ENCODE results near the gene NDE1.
"Not testable (repeated sequence)": the region's sequence is repeated elsewhere in the genome, so short reads cannot be mapped to it uniquely, and the experiment has no call there.

The NDE1 gene

GRCh38 chr16:15644962-15645465, 5.0 kb upstream of the NDE1 start:
- not testable (repeated sequence) for H3K36me3 ChIP-seq (ENCODE audit: control insufficient read depth, insufficient read depth, low read length, severe bottlenecking); H3K27me3 ChIP-seq (replicated peaks; ENCODE audit: control insufficient read depth, insufficient read depth, low read length); H3K9me3 ChIP-seq (ENCODE audit: control insufficient read depth, low read length); H3K4me3 ChIP-seq (ENCODE audit: low read length); H3K9ac ChIP-seq (ENCODE audit: low read length)
- peak; percentile 74 for DNase-seq (ENCODE audit: low read depth)
- H3K4me1 ChIP-seq (ENCODE audit: control insufficient read depth, insufficient read depth, low read length): peaks cover 26% of the 10 kb centered on the region

DNA sequence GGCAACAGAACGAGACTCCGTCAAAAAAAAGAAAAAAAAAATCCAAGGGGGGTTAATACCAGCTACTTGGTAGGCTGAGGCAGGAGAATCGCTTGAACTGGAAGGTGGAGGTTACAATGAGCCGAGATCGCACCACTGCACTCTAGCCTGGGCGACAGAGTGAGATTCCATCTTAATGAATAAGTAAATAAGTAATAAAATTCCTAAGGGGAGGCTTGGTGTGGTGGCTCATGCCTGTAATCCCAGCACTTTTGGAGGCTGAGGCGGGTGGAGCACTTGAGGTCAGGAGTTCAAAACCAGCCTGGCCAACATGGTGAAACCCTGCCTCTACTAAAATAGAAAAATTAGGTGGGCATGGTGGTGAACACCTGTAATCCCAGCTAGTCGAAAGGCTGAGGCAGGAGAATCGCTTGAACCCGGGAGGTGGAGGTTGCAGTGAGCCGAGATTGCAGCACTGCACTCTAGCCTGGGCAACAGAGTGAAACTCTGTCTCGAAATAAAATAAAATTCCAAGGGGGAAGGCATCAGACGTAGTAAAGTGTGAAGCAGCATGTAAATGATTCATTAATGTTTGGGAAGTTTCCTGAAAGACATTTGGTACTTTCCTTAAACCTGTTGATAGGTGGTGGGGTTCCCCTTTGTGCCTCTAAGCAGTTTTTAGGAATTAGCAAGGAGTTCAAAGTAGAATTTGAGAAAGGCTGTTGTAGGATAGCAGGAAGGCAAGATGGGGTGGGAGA, 3.3 kb upstream of the NDE1 start:
- H3K9me3 ChIP-seq (ENCODE audit: control insufficient read depth, low read length); H3K36me3 ChIP-seq (ENCODE audit: control insufficient read depth, insufficient read depth, low read length, severe bottlenecking); H3K4me3 ChIP-seq (ENCODE audit: low read length); DNase-seq (ENCODE audit: low read depth); H3K9ac ChIP-seq (ENCODE audit: low read length); H3K27me3 ChIP-seq (replicated peaks; ENCODE audit: control insufficient read depth, insufficient read depth, low read length): not testable (repeated sequence)
- peaks cover 17% of the 10 kb centered on the region for H3K4me1 ChIP-seq (ENCODE audit: control insufficient read depth, insufficient read depth, low read length)

DNA sequence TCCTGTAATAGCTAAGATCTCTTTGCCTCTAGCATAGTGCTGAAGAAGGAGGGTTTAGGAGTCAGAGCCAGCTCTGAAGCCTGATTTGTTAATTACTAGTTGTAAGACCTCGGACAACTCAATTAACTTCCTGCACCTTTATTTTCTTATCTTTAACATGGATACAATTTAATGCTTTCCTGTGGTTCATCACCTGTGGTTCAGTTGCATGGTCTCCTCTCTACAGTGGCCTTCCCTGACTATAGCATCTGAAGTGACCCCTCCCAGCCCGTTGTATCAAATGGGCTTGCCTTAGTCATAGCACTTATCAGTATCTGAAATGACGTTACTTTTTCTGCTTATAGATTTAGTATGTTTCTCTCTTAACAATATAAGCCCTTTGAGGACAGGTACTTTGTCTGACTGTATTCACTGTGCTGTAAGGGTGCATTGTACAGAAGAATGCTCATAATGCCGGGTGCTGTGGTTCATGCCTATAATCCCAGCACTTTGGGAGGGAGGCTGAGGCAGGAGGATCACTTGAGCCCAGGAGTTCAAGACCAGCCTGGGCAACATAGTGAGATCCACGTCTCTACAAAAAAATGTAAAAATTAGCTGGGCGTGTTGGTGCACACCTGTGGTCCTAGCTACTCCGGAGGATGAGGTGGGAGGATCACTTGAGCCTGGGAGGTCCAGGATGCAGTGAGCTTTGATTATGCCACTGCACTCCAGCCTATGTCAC, 2.6 kb upstream of the NDE1 start:
- Histone ChIP-seq H3K27me3 (replicated peaks; ENCODE audit: control insufficient read depth, insufficient read depth, low read length) (no peaks in the 10 kb centered on the region), H3K9ac (ENCODE audit: low read length) (no peak overlapping the region), H3K4me1 (ENCODE audit: control insufficient read depth, insufficient read depth, low read length) (peaks cover 11% of the 10 kb centered on the region), H3K4me3 (ENCODE audit: low read length) (no peak overlapping the region), H3K36me3 (ENCODE audit: control insufficient read depth, insufficient read depth, low read length, severe bottlenecking) (no peaks in the 10 kb centered on the region), H3K9me3 (ENCODE audit: control insufficient read depth, low read length) (no peaks in the 10 kb centered on the region)
- DNase-seq (ENCODE audit: low read depth): no peak

DNA sequence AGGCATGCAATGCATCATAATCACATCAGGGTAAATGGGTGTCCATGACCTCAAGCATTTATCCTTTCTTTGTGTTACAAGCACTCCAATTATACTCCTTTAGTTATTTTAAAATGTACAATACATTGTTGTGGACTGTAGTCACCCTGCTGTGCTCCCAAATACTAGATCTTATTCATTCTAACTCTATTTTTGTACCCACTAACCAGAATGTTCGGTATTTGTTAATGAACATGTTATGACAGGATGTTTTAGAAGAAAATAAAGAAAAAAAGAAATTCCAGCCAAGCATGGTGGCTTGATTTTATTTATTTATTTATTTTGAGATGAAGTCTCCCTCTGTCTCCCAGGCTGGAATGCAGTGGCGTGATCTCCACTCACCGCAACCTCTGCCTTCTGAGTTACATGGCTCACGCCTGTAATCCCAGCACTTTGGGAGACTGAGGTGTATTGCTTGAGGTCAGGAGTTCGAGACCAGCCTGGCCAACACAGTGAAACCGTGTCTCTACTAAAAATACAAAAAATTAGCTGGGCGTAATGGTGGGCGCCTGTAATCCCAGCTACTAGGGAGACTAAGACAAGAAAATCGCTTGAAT, 1.8 kb upstream of the NDE1 start:
- no peak overlapping the region for H3K9ac ChIP-seq (ENCODE audit: low read length)
- no peaks in the 10 kb centered on the region for H3K27me3 ChIP-seq (replicated peaks; ENCODE audit: control insufficient read depth, insufficient read depth, low read length)
- H3K9me3 ChIP-seq (ENCODE audit: control insufficient read depth, low read length): no peaks in the 10 kb centered on the region
- H3K4me3 ChIP-seq (ENCODE audit: low read length): no peak overlapping the region
- no peak for DNase-seq (ENCODE audit: low read depth)
- H3K4me1 ChIP-seq (ENCODE audit: control insufficient read depth, insufficient read depth, low read length): peaks cover 15% of the 10 kb centered on the region
- no peaks in the 10 kb centered on the region for H3K36me3 ChIP-seq (ENCODE audit: control insufficient read depth, insufficient read depth, low read length, severe bottlenecking)

DNA sequence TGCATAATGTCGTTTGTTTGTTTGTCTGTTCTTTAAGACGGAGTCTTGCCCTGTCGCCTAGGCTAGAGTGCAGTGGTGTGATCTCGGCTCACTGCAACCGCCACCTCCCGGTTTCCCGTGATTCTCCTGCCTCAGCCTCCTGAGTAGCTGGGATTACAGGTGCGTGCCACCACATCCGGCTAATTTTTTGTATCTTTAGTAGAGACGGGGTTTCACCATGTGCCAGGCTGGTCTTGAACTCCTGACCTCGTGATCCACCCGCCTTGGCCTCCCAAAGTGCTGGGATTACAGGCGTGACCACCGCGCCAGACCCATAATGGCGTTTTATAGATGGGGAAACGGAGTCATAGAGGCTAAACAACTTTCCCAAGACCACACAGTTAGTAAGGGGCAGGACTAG, 734 bp upstream of the NDE1 start:
- Histone ChIP-seq H3K9ac (ENCODE audit: low read length) (peak overlapping the region; percentile 75), H3K4me3 (ENCODE audit: low read length) (peak overlapping the region; percentile 93), H3K4me1 (ENCODE audit: control insufficient read depth, insufficient read depth, low read length) (peaks cover 11% of the 10 kb centered on the region)
- H3K36me3 ChIP-seq (ENCODE audit: control insufficient read depth, insufficient read depth, low read length, severe bottlenecking); H3K27me3 ChIP-seq (replicated peaks; ENCODE audit: control insufficient read depth, insufficient read depth, low read length); H3K9me3 ChIP-seq (ENCODE audit: control insufficient read depth, low read length); DNase-seq (ENCODE audit: low read depth): not testable (repeated sequence)

- no peaks in the 10 kb centered on the region for H3K36me3 ChIP-seq (ENCODE audit: control insufficient read depth, insufficient read depth, low read length, severe bottlenecking)
- peak overlapping the region; percentile 93 for H3K4me3 ChIP-seq (ENCODE audit: low read length)
- no peaks in the 10 kb centered on the region for H3K27me3 ChIP-seq (replicated peaks; ENCODE audit: control insufficient read depth, insufficient read depth, low read length)
- peaks cover 8% of the 10 kb centered on the region for H3K4me1 ChIP-seq (ENCODE audit: control insufficient read depth, insufficient read depth, low read length)
- H3K9me3 ChIP-seq (ENCODE audit: control insufficient read depth, low read length): no peaks in the 10 kb centered on the region
- peak overlapping the region; percentile 75 for H3K9ac ChIP-seq (ENCODE audit: low read length)
- no peak for DNase-seq (ENCODE audit: low read depth)
Observed at GRCh38 chr16:15649727-15650018, 372 bp upstream of the NDE1 start.

DNA sequence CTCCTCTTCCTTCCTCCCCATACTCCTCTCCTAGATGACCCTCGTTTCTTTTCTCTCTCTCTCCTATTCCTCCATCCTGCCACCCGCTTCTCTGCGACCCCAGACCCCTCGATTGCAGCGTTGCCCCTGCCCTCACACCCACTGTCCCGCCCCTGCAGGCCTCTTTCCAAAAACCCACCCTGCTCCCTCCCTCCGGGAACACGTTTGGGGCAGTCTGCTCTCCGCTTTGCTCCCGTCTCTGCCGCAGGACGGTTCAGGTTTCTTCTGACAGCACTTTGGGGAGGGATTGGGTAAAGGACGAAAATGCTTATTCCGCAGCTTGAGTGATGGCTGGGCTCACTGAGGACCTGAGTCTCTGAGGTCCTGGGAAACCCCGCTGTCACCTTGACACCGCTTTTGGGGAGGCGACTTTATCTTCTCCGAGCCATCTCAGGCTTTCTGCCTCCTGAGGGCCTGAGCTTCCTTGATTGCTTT, 690 bp downstream of the NDE1 start:
- H3K4me3 ChIP-seq (ENCODE audit: low read length): peak overlapping the region; percentile 93
- H3K36me3 ChIP-seq (ENCODE audit: control insufficient read depth, insufficient read depth, low read length, severe bottlenecking): no peaks in the 10 kb centered on the region
- peak; percentile 71 for DNase-seq (ENCODE audit: low read depth)

GRCh38 chr16:15652293-15653001, 2.4 kb downstream of the NDE1 start:
- Histone ChIP-seq H3K4me3 (ENCODE audit: low read length) (no peak overlapping the region), H3K9ac (ENCODE audit: low read length) (no peak overlapping the region), H3K9me3 (ENCODE audit: control insufficient read depth, low read length) (no peaks in the 10 kb centered on the region), H3K4me1 (ENCODE audit: control insufficient read depth, insufficient read depth, low read length) (peaks cover 8% of the 10 kb centered on the region), H3K36me3 (ENCODE audit: control insufficient read depth, insufficient read depth, low read length, severe bottlenecking) (no peaks in the 10 kb centered on the region), H3K27me3 (replicated peaks; ENCODE audit: control insufficient read depth, insufficient read depth, low read length) (no peaks in the 10 kb centered on the region)
- DNase-seq (ENCODE audit: low read depth): no peak

More for the DNA sequence above, 690 bp downstream of the NDE1 start:
- Histone ChIP-seq H3K27me3 (replicated peaks; ENCODE audit: control insufficient read depth, insufficient read depth, low read length) (no peaks in the 10 kb centered on the region), H3K4me1 (ENCODE audit: control insufficient read depth, insufficient read depth, low read length) (peaks cover 8% of the 10 kb centered on the region), H3K9me3 (ENCODE audit: control insufficient read depth, low read length) (no peaks in the 10 kb centered on the region), H3K9ac (ENCODE audit: low read length) (peak overlapping the region; percentile 86)

- Histone ChIP-seq H3K27me3 (replicated peaks; ENCODE audit: control insufficient read depth, insufficient read depth, low read length) (no peaks in the 10 kb centered on the region), H3K36me3 (ENCODE audit: control insufficient read depth, insufficient read depth, low read length, severe bottlenecking) (no peaks in the 10 kb centered on the region), H3K9ac (ENCODE audit: low read length) (no peak overlapping the region), H3K4me3 (ENCODE audit: low read length) (peak overlapping the region; percentile 36), H3K9me3 (ENCODE audit: control insufficient read depth, low read length) (no peaks in the 10 kb centered on the region), H3K4me1 (ENCODE audit: control insufficient read depth, insufficient read depth, low read length) (peaks cover 8% of the 10 kb centered on the region)
- peak; percentile 86 for DNase-seq (ENCODE audit: low read depth)
Observed at GRCh38 chr16:15653227-15653626, 3.2 kb downstream of the NDE1 start.

GRCh38 chr16:15654591-15654990, 4.5 kb downstream of the NDE1 start:
- Histone ChIP-seq H3K27me3 (replicated peaks; ENCODE audit: control insufficient read depth, insufficient read depth, low read length) (no peaks in the 10 kb centered on the region), H3K4me1 (ENCODE audit: control insufficient read depth, insufficient read depth, low read length) (peaks cover 8% of the 10 kb centered on the region), H3K9me3 (ENCODE audit: control insufficient read depth, low read length) (no peaks in the 10 kb centered on the region), H3K36me3 (ENCODE audit: control insufficient read depth, insufficient read depth, low read length, severe bottlenecking) (no peaks in the 10 kb centered on the region), H3K4me3 (ENCODE audit: low read length) (no peak overlapping the region), H3K9ac (ENCODE audit: low read length) (no peak overlapping the region)
- no peak for DNase-seq (ENCODE audit: low read depth)

- not testable (repeated sequence) for H3K27me3 ChIP-seq (replicated peaks; ENCODE audit: control insufficient read depth, insufficient read depth, low read length); H3K36me3 ChIP-seq (ENCODE audit: control insufficient read depth, insufficient read depth, low read length, severe bottlenecking); H3K9me3 ChIP-seq (ENCODE audit: control insufficient read depth, low read length); DNase-seq (ENCODE audit: low read depth); H3K9ac ChIP-seq (ENCODE audit: low read length); H3K4me3 ChIP-seq (ENCODE audit: low read length)
- H3K4me1 ChIP-seq (ENCODE audit: control insufficient read depth, insufficient read depth, low read length): peaks cover 13% of the 10 kb centered on the region
Observed at GRCh38 chr16:15655561-15655960, 5.5 kb downstream of the NDE1 start.
